ENCODE data around the gene GINM1.

GRCh38 chr6:149636124-149636523, 69.9 kb downstream of the GINM1 start:
- TF ChIP-seq CTCF (IDR thresholded peaks at IDR 0.05; ENCODE audit: poor library complexity, severe bottlenecking) (no peak), EZH2 (IDR thresholded peaks at IDR 0.05; ENCODE audit: borderline replicate concordance, insufficient read depth, low read length, poor library complexity, severe bottlenecking) (no peak), POLR2AphosphoS5 (IDR thresholded peaks at IDR 0.05) (no peak), REST (IDR thresholded peaks at IDR 0.05; ENCODE audit: borderline replicate concordance) (no peak), TAF1 (IDR thresholded peaks at IDR 0.05; ENCODE audit: low read depth) (no peak)

Measured in neural cell (in vitro differentiated cells).